ENCODE results near the gene KCNQ2. TPM values are rescaled to one million over a fixed set of nuclear protein-coding genes. Genes with fewer than 3 reads are reported as not detected.

KCNQ2 gene
- total and polyA plus RNA-seq, 2 experiments from 2014 or later: 68.5 to 92.4 TPM

- no peak overlapping the region for H3K4me3 ChIP-seq
- H3K27me3 Mint-ChIP-seq (ENCODE audit: insufficient read depth, low read depth, poor library complexity): peaks cover 18% of the 10 kb centered on the region
- no peak overlapping the region for H3K27ac ChIP-seq (ENCODE audit: low read depth)
- no peaks in the 10 kb centered on the region for H4K20me1 ChIP-seq (replicated peaks; ENCODE audit: insufficient read depth)
- no peaks in the 10 kb centered on the region for H3K36me3 ChIP-seq (ENCODE audit: insufficient read depth)
- no peak overlapping the region for H3K4me2 ChIP-seq
- no peak overlapping the region for H2AFZ ChIP-seq
- H3K9me3 Mint-ChIP-seq: peaks cover 7% of the 10 kb centered on the region; the same call in 2 of the 3 replicates
- no peaks in the 10 kb centered on the region; the same call in 1 of the 2 replicates for H3K4me1 ChIP-seq (ENCODE audit: insufficient read depth)
- no peaks in the 10 kb centered on the region for H3K9me2 ChIP-seq (ENCODE audit: insufficient read depth)
- 0 out of 2 replicates have a peak, but pooled peaks cover 4% of the 10 kb centered on the region for H3F3A ChIP-seq (replicated peaks; ENCODE audit: low read depth)
- no peaks in the 10 kb centered on the region for H3K36me3 Mint-ChIP-seq (ENCODE audit: low read depth)
- H3K27me3 ChIP-seq (ENCODE audit: insufficient read depth): peaks cover 6% of the 10 kb centered on the region
- DNase-seq (ENCODE audit: low spot score) (no peak), ATAC-seq (no peak)
- no peaks in the 10 kb centered on the region for H3K79me2 ChIP-seq (replicated peaks; ENCODE audit: insufficient read depth)
- no peak overlapping the region for H3K27ac Mint-ChIP-seq
- no peak overlapping the region for H3K4me3 Mint-ChIP-seq
- TF ChIP-seq POLR2AphosphoS5 (IDR thresholded peaks at IDR 0.05; ENCODE audit: low read depth) (no peak), ZNF114 (CRISPR knock-in tag; IDR thresholded peaks at IDR 0.05) (no peak), NANOG (IDR thresholded peaks at IDR 0.05; ENCODE audit: borderline replicate concordance) (no peak), ZNF331 (CRISPR knock-in tag; IDR thresholded peaks at IDR 0.05; ENCODE audit: low read depth) (no peak), EZH2 (IDR thresholded peaks at IDR 0.05; ENCODE audit: low read depth, unreplicated experiment) (no peak), CREB1 (CRISPR knock-in tag; IDR thresholded peaks at IDR 0.05; ENCODE audit: low read depth) (no peak), STAT1 (IDR thresholded peaks at IDR 0.05; ENCODE audit: unreplicated experiment) (no peak), ZNF462 (CRISPR knock-in tag; IDR thresholded peaks at IDR 0.05) (no peak), EZH2phosphoT487 (IDR thresholded peaks at IDR 0.05; ENCODE audit: unreplicated experiment) (no peak), JUNB (IDR thresholded peaks at IDR 0.05; ENCODE audit: unreplicated experiment) (no peak)
- TF ChIP-seq, protein P1, sequence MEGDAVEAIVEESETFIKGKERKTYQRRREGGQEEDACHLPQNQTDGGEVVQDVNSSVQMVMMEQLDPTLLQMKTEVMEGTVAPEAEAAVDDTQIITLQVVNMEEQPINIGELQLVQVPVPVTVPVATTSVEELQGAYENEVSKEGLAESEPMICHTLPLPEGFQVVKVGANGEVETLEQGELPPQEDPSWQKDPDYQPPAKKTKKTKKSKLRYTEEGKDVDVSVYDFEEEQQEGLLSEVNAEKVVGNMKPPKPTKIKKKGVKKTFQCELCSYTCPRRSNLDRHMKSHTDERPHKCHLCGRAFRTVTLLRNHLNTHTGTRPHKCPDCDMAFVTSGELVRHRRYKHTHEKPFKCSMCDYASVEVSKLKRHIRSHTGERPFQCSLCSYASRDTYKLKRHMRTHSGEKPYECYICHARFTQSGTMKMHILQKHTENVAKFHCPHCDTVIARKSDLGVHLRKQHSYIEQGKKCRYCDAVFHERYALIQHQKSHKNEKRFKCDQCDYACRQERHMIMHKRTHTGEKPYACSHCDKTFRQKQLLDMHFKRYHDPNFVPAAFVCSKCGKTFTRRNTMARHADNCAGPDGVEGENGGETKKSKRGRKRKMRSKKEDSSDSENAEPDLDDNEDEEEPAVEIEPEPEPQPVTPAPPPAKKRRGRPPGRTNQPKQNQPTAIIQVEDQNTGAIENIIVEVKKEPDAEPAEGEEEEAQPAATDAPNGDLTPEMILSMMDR (conservative IDR thresholded peaks at IDR 0.05; ENCODE audit: low read depth in 2 of 2): no peak
- TF ChIP-seq, protein P2, sequence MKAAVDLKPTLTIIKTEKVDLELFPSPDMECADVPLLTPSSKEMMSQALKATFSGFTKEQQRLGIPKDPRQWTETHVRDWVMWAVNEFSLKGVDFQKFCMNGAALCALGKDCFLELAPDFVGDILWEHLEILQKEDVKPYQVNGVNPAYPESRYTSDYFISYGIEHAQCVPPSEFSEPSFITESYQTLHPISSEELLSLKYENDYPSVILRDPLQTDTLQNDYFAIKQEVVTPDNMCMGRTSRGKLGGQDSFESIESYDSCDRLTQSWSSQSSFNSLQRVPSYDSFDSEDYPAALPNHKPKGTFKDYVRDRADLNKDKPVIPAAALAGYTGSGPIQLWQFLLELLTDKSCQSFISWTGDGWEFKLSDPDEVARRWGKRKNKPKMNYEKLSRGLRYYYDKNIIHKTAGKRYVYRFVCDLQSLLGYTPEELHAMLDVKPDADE (IDR thresholded peaks at IDR 0.05): no peak
- TF ChIP-seq, protein P3, sequence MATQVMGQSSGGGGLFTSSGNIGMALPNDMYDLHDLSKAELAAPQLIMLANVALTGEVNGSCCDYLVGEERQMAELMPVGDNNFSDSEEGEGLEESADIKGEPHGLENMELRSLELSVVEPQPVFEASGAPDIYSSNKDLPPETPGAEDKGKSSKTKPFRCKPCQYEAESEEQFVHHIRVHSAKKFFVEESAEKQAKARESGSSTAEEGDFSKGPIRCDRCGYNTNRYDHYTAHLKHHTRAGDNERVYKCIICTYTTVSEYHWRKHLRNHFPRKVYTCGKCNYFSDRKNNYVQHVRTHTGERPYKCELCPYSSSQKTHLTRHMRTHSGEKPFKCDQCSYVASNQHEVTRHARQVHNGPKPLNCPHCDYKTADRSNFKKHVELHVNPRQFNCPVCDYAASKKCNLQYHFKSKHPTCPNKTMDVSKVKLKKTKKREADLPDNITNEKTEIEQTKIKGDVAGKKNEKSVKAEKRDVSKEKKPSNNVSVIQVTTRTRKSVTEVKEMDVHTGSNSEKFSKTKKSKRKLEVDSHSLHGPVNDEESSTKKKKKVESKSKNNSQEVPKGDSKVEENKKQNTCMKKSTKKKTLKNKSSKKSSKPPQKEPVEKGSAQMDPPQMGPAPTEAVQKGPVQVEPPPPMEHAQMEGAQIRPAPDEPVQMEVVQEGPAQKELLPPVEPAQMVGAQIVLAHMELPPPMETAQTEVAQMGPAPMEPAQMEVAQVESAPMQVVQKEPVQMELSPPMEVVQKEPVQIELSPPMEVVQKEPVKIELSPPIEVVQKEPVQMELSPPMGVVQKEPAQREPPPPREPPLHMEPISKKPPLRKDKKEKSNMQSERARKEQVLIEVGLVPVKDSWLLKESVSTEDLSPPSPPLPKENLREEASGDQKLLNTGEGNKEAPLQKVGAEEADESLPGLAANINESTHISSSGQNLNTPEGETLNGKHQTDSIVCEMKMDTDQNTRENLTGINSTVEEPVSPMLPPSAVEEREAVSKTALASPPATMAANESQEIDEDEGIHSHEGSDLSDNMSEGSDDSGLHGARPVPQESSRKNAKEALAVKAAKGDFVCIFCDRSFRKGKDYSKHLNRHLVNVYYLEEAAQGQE (IDR thresholded peaks at IDR 0.05; ENCODE audit: unreplicated experiment): no peak
- H3K4me1 Mint-ChIP-seq: peaks cover 6% of the 10 kb centered on the region
These were observed 116.6 kb downstream of the KCNQ2 start for GRCh38 chr20:63355781-63356295.

Data from GM23338 (cell line).